HG02885 (cell line): Measurements from ENCODE around the gene HNRNPLL.
"Not testable (repeated sequence)": the region's sequence is repeated elsewhere in the genome, so short reads cannot be mapped to it uniquely, and the experiment has no call there.

Experiments used
- ATAC-seq: cut with Tn5 transposase; IDR thresholded peaks from one replicate; pipeline ENCODE4 v1.9.1; 2021; ENCODE audit warnings: mild to moderate bottlenecking; ENCODE audit not compliant: unreplicated experiment, poor library complexity

The HNRNPLL gene

GRCh38 chr2:38602732-38603401 lies at the start of gene HNRNPLL:
HNRNPLL (minus strand) TSS chr2:38602928; CDS start chr2:38602626, 302 bp downstream.
- ATAC-seq, result peak; percentile 77

DNA sequence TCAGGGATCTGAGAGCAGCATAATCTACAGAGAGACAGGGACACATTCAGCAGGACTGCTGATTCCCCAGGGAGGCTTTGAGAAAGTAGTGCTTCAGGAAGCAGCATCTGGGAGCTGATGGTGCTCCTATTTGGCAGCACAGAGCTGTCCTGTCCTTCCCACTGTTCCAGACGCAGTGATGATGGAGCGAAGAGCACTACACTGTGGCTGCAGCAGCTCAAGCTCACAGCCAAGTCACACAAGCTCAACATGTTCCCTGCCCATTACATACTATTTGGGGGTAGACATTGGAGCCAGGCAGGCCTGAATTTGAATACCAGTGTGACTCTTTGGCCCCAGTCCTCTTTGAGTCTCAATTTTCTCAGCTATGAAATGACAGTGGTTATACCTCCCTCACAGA lies 48.0 kb upstream of the HNRNPLL start:
- ATAC-seq, result no peak

DNA sequence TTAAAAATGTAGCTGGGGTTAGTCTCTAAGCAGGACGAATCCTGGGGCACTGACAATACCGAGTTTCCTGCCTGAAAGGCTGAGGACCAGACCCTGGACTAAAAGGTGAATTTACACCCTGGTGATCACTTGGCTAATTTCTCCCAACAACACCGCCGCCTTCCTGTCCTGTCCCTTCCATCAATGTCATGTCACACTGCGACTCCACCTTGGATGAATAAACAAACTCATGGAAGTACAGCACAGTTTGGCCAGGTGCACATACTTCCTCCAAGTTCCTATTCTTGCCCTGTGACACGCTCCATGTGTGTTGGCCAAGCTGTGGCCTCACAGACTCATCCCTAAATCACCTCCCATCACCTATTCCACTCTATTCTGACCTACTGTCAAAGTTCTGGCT lies 47.3 kb upstream of the HNRNPLL start:
- no peak for ATAC-seq

GRCh38 chr2:38649176-38649728 lies 46.5 kb upstream of the HNRNPLL start:
- ATAC-seq, result no peak

- ATAC-seq, result no peak
Observed at GRCh38 chr2:38648107-38648761, 45.5 kb upstream of the HNRNPLL start.

DNA sequence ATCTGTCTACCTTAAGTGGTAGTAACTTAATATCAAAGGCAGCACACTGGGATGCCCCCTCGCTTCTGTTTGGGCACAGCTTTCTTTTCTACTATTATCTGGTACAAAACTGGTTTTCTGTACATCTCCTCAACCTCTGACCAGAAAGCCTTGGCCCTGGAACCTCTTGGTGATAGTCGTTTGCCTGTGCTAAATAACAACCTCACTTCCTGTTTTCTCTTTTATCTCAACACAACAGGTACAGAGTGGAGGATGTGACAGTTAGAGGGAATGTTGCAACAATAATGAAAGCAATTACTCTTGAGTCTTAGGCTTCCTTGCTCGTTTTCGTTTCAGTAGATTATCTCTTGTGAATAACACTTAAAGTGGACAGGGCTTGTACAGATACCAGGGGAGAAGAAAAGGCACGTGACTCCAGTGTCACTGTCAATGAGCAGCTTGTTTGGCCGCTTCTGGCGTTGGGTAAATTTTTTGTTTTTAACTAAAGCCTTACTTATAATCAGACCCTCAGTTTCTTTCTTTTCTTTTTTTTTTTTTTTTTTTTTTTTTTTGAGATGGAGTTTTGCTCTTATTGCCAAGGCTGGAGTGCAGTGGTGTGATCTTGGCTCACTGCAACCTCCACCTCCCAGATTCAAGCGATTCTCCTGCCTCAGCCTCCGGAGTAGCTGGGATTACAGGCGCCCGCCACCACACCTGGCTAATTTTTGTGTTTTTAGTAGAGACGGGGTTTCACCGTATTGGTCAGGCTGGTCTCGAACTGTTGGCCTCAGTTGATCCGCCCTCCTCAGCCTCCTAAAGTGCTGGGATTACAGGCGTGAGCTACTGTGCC lies 41.2 kb upstream of the HNRNPLL start:
- not testable (repeated sequence) for ATAC-seq

- ATAC-seq, result no peak
Observed at GRCh38 chr2:38643021-38643671, 40.4 kb upstream of the HNRNPLL start.

DNA sequence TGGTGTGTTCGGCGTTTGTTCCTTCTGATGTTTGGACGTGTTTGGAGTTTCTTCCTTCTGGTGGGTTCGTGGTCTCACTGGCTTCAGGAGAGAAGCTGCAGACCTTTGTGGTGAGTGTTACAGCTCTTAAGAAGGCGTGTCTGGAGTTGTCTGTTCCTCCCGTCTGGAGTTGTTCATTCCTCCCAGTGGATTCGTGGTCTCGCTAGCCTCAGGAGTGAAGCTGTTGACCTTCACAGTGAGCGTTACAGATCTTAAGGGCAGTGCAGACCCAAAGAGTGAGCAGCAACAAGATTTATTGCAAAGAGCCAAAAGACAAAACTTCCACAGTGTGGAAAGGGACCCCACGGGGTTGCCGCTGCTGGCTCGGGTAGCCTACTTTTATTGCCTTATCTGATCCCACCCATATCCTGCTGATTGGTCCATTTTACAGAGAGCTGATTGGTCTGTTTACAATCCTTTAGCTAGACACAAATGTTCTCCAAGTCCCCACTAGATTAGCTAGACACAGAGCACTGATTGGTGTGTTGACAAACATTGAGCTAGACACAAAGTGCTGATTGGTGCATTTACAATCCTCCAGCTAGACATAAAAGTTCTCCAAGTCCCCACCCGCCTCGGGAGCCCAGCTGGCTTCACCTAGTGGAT lies 39.8 kb upstream of the HNRNPLL start:
- ATAC-seq, result not testable (repeated sequence)

- ATAC-seq, result no peak
Observed at GRCh38 chr2:38636069-38636468, 33.3 kb upstream of the HNRNPLL start.

DNA sequence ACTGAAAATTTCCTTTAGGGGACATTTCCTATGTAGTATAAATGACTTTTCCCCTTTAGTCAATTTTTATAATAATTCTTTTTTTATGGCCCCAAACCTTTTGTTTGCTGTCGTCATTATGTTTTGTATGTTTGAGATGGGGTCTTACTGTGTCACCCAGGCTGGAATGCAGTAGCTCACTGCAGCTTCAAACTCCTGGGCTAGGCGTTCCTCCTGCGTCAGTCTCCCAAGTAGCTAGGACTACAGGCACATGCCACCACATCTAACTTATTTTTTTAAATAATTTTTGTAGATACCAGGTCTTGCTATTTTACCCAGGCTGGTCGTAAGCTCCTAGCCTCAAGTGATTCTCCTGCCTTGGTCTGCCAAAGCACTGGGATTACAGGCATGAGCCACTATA lies 32.4 kb upstream of the HNRNPLL start:
- no peak for ATAC-seq

GRCh38 chr2:38634684-38635083 lies 32.0 kb upstream of the HNRNPLL start:
- peak; percentile 94 for ATAC-seq

DNA sequence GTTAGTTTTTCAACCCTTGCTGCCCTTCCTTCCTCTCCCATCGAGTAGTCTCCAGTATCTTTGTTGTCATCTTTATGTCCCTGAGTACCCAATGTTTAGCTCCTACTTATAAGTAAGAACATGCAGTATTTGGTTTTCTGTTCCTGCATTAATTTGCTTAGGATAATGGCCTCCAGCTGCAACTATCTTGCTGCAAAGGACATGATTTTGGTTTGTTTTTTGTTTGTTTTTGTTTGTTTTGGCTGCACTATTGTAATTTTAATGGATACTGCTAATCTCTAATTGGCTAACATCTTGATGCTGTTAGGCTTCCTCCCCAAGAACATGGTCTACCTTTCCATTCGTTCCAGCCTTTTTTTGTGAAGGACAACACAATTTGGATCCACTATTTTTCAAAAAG lies 31.2 kb upstream of the HNRNPLL start:
- no peak for ATAC-seq

DNA sequence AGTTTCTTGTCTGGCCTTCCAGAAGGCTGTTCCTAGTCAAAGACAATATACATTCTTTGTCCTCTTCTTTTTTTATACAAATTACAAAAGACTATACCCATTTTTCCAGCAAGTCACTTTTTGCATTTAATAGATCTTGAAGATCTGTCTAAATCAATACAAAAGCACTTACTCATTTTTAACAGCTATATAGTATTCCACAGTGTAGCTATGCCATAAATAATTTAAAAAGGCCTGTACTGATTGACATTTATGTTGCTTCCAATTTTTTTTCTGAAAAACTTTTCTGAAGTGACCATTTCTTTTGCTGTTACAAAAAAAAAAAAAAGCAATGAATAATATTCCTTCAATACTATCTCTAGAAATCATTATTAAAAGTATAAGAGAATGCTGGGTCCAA lies 30.3 kb upstream of the HNRNPLL start:
- no peak for ATAC-seq

GRCh38 chr2:38631976-38632375 lies 29.2 kb upstream of the HNRNPLL start:
- no peak for ATAC-seq

DNA sequence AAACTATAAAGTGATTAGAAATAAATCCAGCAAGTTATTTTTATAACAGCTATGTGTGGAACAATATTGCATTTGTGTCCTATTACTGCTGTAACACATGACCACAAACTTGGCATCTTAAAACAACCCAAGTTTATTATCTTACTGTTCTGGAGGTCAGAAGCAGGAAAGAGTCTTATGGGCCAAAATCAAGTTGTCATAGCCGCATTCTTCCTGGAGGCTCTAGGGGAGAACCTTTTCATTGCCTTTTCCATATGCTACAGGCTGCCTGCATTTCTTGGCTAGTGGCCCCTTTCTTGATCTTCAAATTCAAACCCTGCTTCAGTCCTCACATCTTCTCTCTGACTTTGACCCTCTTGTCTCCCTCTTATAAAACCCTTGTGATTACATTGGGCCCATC lies 27.0 kb upstream of the HNRNPLL start:
- no peak for ATAC-seq

DNA sequence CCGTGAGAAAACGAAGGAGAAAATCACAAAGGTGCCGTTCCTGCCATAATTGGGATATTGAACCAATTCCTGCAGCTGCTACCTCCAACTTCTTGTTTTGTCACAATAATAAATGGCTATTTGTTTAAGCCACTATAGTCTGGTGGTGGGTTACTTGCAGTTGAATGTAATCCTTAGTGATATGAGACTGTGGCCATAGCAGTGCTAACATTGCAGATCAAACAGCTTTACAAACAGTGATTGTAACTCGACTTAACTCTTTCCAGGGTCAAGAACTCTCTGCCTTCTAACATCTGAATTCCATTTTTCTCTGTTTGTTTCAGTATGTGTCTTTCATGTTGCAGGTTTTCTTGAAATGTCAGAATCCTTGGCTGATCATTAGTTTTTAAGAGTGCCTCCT lies 24.7 kb upstream of the HNRNPLL start:
- no peak for ATAC-seq

- ATAC-seq, result no peak
Observed at GRCh38 chr2:38626326-38627035, 23.8 kb upstream of the HNRNPLL start.

- no peak for ATAC-seq
Observed at GRCh38 chr2:38622210-38622609, 19.5 kb upstream of the HNRNPLL start.

DNA sequence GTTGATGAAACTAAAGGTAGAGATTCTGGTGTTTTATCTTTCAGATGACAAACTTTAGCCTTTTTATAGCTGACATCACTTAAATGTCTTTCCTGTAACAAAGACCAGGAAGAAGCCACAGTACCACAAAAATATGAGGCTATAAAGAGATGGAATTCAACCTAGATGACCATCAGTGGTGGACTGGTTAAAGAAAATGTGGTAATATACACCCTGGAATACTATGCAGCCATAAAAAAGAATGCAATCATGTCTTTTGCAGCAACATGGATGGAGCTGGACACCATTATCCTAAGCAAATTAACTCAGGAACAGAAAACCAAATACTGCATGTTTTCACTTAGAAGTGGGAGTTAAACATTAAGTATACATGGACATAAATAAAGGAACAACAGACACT lies 18.3 kb upstream of the HNRNPLL start:
- ATAC-seq, result no peak
